Spinal cord (tissue), 10 donors: ENCODE results near the gene FRMD4A. TPM values are rescaled to one million over a fixed set of nuclear protein-coding genes. Genes with fewer than 3 reads are reported as not detected.
"Not testable (repeated sequence)": the region's sequence is repeated elsewhere in the genome, so short reads cannot be mapped to it uniquely, and the experiment has no call there.

ENCODE experiments used
- DNase-seq, 6 donors: peaks; one replicate each; pipeline versions ENCODE4 v3.0.0 to v3.0.0-alpha.2; 2013 to 2015; ENCODE audit warnings: low spot score in 6 of 6, low read depth in 4 of 6
- H3K27ac ChIP-seq: one replicate; pipeline ENCODE4 v1.5.1; 2013; ENCODE audit warnings: low read depth, low read length, control low read depth
- H3K27me3 ChIP-seq: one replicate; pipeline ENCODE4 v1.6.1; 2013; ENCODE audit warnings: low read length; ENCODE audit not compliant: control insufficient read depth, insufficient read depth
- H3K36me3 ChIP-seq: one replicate; pipeline ENCODE4 v1.6.1; 2013; ENCODE audit warnings: low read length; ENCODE audit not compliant: control insufficient read depth, insufficient read depth
- H3K4me1 ChIP-seq: one replicate; pipeline ENCODE4 v1.6.1; 2013; ENCODE audit warnings: low read length; ENCODE audit not compliant: control insufficient read depth, insufficient read depth
- H3K4me3 ChIP-seq: one replicate; pipeline ENCODE4 v1.5.1; 2013; ENCODE audit warnings: low read depth, low read length, control low read depth
- H3K9me3 ChIP-seq: one replicate; pipeline ENCODE4 v1.6.1; 2013; ENCODE audit warnings: low read length; ENCODE audit not compliant: control insufficient read depth, insufficient read depth
- WGBS: methylation state at CpG from one replicate; pipeline ENCODE4 v1.1.5; 2013; ENCODE audit warnings: missing lambda C conversion rate; ENCODE audit not compliant: insufficient coverage; 5-methylcytosine and 5-hydroxymethylcytosine counted together
- polyA plus RNA-seq, 2 donors: library from polyadenylated mRNA; unstranded; fragments of 120-200 nt; gene quantifications; one replicate each; pipeline ENCODE4 v1.2.1, GENCODE V29; 2013; ENCODE audit not compliant: insufficient read length in 2 of 2
- total RNA-seq, 2 donors: library from RNA; depleted of rRNA in 1 of 2; stranded (reverse); fragments of 120-200 nt in 1 of 2; fragments of >200 nt in 1 of 2; gene quantifications; one replicate each; pipeline versions ENCODE4 v1.2.3 to v1.2.4, GENCODE V29; 2013 to 2014
- donor health status: healthy.

The FRMD4A gene
- total and polyA plus RNA-seq, 4 donors = 75.4 to 97.8 (median 91.8) TPM

DNA sequence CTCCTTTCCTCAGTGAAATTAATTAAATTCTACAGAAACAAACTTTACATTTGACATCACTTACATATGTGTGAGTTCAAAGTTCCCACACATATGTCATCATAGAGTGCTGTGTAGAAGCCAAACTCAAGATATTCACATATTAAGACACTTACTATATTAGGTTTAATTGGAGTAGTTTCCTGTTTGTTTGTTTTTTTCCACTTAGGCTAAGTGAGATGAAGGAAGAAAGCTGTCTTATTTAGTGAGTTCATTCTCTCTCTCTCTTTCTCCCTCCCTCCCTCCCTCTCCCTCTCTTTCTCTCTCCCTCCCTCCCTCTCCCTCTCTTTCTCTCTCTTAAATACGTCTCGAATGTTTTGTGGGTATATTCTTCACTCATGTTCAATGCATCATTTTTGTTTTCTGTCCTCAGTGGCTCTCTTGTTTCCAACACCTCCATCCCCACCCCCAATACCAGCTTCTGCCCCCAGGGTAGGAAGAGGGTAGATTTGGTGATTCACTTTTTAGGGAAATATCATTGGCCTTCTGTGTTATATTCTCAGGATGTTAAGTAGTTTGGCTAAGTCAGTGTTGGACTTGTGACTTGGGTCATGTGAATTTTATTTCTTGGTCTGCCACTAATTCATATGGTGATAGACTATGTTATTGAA, 262.0 kb downstream of the FRMD4A start:
- Histone ChIP-seq H3K27me3 (no peaks in the 10 kb centered on the region), H3K27ac (no peak overlapping the region), H3K4me3 (no peak overlapping the region), H3K9me3 (no peaks in the 10 kb centered on the region), H3K36me3 (no peaks in the 10 kb centered on the region), H3K4me1 (peaks cover 6% of the 10 kb centered on the region)
- DNase-seq = no peak
- no CpG with 5 or more reads among the region's 2 CpGs for WGBS

DNA sequence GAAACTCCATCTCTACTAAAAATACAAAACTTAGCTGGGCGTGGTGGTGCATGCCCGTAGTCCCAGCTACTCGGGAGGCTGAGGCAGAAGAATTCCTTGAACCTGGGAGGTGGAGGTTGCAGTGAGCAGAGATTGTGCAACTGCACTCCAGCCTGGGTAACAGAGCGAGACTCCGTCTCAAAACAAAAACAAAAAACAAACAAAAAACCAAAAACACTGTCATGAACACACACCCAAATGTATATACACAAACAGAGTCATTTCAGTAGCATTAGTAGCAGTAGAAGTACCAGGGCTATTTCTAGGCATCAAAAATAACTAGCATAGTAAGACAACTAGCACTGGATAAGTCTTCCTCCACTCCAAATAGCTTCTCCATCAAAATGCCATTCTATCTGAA, 263.1 kb downstream of the FRMD4A start:
- not testable (repeated sequence) for H3K4me3 ChIP-seq, H3K27me3 ChIP-seq, H3K9me3 ChIP-seq, DNase-seq, H3K36me3 ChIP-seq, H3K4me1 ChIP-seq, H3K27ac ChIP-seq
- WGBS = no CpG with 5 or more reads among the region's 5 CpGs

DNA sequence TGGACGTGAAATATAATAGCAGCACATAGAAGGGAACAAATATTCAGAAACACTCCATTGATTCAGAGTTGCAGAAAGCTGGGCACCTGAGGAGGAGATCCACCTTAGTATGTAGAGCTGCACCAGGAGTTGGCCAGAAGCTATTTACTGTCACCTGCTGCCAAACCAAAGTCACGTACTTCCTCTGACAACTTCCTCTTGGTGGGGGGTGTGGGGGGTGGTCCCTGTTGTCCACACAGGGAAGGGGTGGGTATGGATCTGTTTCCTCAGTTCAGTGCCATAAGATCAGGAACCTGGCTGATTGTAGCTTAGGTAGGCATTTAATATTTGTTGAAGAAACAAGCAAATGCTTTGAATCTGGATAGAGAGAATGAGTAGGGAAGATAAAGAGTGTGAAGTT, 264.6 kb downstream of the FRMD4A start:
- Histone ChIP-seq H3K27ac (no peak overlapping the region), H3K4me1 (peaks cover 6% of the 10 kb centered on the region), H3K27me3 (no peaks in the 10 kb centered on the region), H3K4me3 (no peak overlapping the region), H3K36me3 (no peaks in the 10 kb centered on the region), H3K9me3 (no peaks in the 10 kb centered on the region)
- no peak for DNase-seq
- WGBS = 100% methylated on average over 1 of the region's 2 CpGs

DNA sequence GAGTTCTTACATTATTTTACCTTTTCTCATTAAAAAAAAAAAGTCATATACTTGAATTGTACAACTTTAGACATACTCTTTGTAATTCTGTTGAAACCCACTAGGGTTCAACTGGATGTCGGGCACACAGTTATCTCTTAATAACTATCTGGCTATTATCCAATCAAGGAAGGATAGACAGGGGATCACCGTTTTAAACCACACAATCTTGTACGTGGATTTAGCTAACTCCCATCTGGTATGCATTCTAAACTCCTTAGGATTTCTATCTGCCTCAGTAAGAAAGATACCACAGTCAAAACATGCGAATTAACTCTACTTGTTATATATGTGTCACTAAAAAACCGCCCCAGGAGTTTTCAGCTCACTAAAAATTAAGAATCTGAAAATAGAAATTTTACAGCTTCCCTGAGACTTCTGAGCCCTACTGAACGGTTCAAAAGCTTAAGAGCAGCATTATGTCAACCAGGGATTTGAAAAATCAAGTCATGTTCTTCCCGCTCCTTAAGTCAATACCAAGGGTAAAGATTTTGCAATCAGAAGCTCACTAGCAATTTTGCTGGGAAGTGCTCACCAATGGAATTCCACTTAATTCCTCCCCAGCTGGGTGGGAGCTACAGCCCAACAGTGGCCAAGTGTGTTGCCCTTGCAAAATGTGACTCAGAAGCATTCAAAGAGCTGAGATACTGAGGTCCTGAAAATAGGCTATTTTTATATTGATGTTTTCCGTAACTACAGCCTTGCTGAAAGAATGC, 267.0 kb downstream of the FRMD4A start:
- no peaks in the 10 kb centered on the region for H3K36me3 ChIP-seq
- H3K9me3 ChIP-seq = no peaks in the 10 kb centered on the region
- DNase-seq = peak in 3 of 6 donors; percentile 17 to 67 (median 52)
- peaks cover 6% of the 10 kb centered on the region for H3K4me1 ChIP-seq
- H3K27me3 ChIP-seq = no peaks in the 10 kb centered on the region
- no peak overlapping the region for H3K27ac ChIP-seq
- 54% methylated on average over 3 of the region's 8 CpGs for WGBS
- no peak overlapping the region for H3K4me3 ChIP-seq

DNA sequence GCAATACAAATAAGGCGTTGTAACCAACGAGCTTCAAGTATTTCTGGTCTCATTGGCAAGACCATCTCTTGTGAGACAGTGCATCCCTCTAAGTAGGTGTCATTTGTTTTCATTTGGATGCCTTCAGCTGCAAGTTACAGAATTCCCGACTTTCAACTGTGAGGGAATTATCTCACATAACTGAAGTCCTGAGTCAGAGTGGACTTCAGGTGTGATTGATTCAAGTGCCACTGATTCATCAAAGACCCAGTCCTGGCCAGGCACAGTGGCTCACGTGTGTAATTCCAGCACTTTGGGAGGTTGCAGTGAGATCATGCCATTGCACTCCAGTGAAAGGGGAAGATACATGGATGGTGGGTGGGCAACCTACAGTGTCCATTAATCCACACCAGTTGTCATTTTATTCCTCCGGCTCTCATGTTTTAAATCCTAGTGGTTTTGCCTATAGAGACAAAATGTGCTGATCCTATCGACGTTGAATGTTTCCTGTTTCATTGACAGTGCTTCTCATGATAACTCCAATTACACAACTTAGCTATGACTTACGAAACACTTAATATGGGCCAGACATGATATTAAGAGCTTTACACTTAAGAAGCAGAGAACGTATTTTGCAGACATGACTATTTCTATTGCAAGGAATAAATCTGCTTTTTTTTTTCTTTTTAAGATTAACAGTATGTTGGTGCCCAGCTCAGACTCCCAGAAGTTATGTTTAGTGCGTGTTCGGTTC, 268.0 kb downstream of the FRMD4A start:
- Histone ChIP-seq H3K27me3 (no peaks in the 10 kb centered on the region), H3K4me3 (no peak overlapping the region), H3K4me1 (peaks cover 6% of the 10 kb centered on the region), H3K9me3 (no peaks in the 10 kb centered on the region), H3K27ac (no peak overlapping the region), H3K36me3 (no peaks in the 10 kb centered on the region)
- 86% methylated on average over 3 of the region's 11 CpGs for WGBS
- DNase-seq = no peak

DNA sequence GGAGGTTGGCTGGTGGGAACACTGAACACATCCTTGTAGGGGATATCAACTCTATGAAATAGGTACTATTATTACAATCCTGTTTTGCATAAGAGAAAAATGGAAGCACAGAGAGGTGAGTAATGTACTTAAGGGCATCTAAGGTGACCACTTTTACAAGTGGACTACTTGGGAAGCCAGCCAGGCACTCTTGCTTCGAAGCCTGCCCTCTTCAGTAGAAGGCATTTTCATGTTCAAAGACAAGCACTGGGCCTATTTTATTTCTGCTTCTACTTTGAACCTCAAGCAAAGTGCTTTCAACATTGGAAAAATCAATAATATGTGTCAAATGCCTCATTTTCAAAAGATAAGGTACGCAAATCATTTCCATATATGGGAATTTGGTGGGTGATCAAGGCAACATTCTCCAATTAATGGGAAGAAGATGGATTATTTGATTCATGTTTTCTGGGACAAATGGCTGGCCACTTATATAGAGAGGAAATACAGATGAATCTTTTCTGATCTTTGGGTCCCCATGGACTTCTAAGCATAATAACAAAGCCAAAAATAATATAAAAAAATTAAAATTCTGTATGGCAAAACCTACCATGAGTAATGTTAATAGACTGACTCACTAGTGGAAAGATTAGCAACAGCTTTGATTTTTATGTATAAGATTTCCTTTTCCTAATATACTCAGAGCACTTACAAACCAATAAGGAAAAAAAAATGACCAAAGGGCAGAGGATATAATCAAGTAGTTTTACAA, 270.2 kb downstream of the FRMD4A start:
- Histone ChIP-seq H3K4me1 (peaks cover 15% of the 10 kb centered on the region), H3K4me3 (no peak overlapping the region), H3K27ac (no peak overlapping the region), H3K27me3 (no peaks in the 10 kb centered on the region), H3K9me3 (no peaks in the 10 kb centered on the region), H3K36me3 (no peaks in the 10 kb centered on the region)
- DNase-seq = no peak
- no CpG with 5 or more reads among the region's 2 CpGs for WGBS

DNA sequence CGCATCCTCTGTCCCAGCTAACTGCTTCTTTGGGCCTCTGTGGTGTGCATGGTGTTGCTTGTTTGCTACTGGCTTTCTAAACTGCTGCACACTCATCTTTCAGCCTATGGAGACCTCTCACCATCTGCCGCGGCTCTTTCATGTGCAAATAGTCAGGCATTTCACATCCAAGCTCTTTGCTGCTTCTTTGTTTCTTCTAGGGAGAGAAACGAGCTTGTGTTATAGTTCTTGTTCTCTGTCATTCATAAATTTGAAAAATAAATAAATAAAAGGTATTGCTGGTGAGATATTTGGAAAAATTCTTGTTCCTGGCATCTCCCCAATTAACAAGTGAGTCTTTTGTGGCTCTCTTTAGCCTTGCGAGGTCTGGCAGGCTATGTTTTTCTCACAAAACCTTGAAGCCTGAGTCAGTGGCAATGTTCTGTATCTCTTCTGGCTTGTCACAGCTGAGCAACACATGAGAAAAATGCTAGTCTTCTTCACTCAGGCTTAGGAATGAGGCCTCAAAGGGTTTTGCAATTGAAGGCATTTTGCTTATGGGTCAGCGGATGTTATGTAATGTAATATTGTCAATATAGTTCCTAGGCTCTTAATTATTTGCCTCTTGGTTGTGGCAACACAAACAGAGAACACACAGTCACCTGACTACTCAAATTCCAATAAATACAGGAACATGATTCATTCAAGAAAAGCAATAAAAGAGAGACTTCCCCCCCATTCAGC, 274.0 kb downstream of the FRMD4A start:
- H3K4me1 ChIP-seq = peaks cover 9% of the 10 kb centered on the region
- H3K27ac ChIP-seq = peak overlapping the region; percentile 63
- WGBS = 20% methylated on average over 1 of the region's 6 CpGs
- no peaks in the 10 kb centered on the region for H3K27me3 ChIP-seq
- no peaks in the 10 kb centered on the region for H3K36me3 ChIP-seq
- peaks cover 2% of the 10 kb centered on the region for H3K9me3 ChIP-seq
- DNase-seq = peak; percentile 35 to 94 (median 64)
- no peak overlapping the region for H3K4me3 ChIP-seq

DNA sequence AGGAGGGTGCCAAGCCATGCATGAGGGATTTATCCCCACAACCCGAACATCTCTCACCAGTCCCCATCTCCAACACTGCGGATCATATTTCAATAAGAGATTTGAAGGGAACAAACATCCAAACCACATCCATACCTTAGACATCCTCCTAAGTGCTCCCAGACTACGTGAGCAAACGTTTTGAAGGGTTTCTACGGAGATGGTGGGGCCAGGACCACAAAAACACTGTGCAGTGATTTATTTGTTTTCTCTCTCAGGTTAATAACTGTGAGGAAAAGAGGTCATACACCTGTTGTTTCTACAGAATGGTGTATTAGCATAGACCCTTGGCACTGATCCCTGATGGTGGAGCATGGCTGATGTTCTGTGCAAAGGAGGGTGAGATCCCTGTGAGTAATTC, 277.8 kb downstream of the FRMD4A start:
- H3K4me1 ChIP-seq = peaks cover 14% of the 10 kb centered on the region
- no peak for DNase-seq
- peaks cover 2% of the 10 kb centered on the region for H3K9me3 ChIP-seq
- H3K4me3 ChIP-seq = no peak overlapping the region
- H3K27me3 ChIP-seq = no peaks in the 10 kb centered on the region
- WGBS = 72% methylated on average over 3 of the region's 5 CpGs
- H3K27ac ChIP-seq = no peak overlapping the region
- H3K36me3 ChIP-seq = no peaks in the 10 kb centered on the region

DNA sequence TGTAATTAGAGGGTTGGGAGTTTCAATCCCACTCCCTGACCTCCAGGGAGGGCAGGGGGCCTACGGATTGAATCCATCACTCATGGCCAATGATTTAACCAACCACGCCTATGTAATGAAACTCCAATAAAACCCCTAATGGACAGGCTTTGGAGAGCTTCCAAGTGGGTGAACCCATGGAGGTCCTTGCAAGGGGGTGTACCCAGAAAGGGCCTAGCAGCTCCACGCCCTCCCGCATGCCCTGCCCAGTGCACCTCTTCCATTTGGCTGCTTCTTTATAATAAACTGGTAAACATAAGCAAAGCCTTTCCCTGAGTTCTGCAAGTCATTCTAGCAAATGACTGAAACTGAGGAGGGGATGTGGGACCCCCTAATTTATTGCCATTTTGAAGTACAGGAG, 280.1 kb downstream of the FRMD4A start:
- Histone ChIP-seq H3K27ac (no peak overlapping the region), H3K4me1 (peaks cover 5% of the 10 kb centered on the region), H3K4me3 (no peak overlapping the region), H3K27me3 (no peaks in the 10 kb centered on the region), H3K9me3 (peaks cover 2% of the 10 kb centered on the region), H3K36me3 (no peaks in the 10 kb centered on the region)
- DNase-seq = no peak
- WGBS = 63% methylated on average over 1 of the region's 4 CpGs
